ENCODE results near the gene PKLR. TPM values are rescaled to one million over a fixed set of nuclear protein-coding genes. Genes with fewer than 3 reads are reported as not detected.

The PKLR gene
- polyA plus RNA-seq, 3 donors: 5.4 to 9.6 (median 9.4) TPM

GRCh38 chr1:155286544-155286943 is 14.7 kb downstream of the PKLR start:
- no peak for DNase-seq (ENCODE audit: low read depth in 3 of 3, low spot score in 2 of 3)

DNA sequence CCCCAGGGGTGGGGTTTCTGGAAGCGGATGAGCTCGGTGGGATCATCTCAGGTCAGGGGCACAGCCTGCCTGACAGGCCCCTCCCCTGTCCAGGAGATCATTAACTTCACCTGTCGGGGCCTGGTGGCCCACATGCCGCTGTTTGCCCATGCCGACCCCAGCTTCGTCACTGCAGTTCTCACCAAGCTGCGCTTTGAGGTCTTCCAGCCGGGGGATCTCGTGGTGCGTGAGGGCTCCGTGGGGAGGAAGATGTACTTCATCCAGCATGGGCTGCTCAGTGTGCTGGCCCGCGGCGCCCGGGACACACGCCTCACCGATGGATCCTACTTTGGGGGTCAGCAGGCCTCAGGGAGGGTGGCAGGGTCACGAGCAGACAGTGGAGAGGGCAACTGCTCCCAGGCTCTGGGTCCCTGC is 15.6 kb downstream of the PKLR start:
- no peak for DNase-seq (ENCODE audit: low read depth in 3 of 3, low spot score in 2 of 3)

DNA sequence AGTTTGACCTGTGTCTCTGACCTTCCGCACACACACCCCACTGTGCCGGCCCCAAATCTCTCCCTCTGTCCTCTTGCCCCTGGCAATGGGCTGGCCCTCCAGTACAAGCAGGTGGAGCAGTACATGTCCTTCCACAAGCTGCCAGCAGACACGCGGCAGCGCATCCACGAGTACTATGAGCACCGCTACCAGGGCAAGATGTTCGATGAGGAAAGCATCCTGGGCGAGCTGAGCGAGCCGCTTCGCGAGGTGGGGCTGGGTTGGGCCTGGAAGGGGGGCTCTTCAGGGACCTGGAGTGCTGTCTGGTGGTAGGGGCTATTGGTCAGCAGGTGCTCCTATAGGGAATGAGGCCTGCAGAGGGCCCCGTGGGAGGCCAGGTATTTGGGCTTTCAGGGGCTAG is 16.2 kb downstream of the PKLR start:
- DNase-seq (ENCODE audit: low read depth in 3 of 3, low spot score in 2 of 3): no peak

GRCh38 chr1:155284476-155284875 is 16.8 kb downstream of the PKLR start:
- DNase-seq (ENCODE audit: low read depth in 3 of 3, low spot score in 2 of 3): no peak

GRCh38 chr1:155282488-155283091 is 18.6 kb downstream of the PKLR start:
- no peak for DNase-seq (ENCODE audit: low read depth in 3 of 3, low spot score in 2 of 3)

GRCh38 chr1:155279268-155279667 is 22.0 kb downstream of the PKLR start:
- no peak for DNase-seq (ENCODE audit: low read depth in 3 of 3, low spot score in 2 of 3)

- no peak for DNase-seq (ENCODE audit: low read depth in 3 of 3, low spot score in 2 of 3)
These were observed 22.5 kb downstream of the PKLR start for GRCh38 chr1:155278689-155279160.

GRCh38 chr1:155277902-155278688 is 23.1 kb downstream of the PKLR start:
- peak in 1 of 3 donors; percentile 61 for DNase-seq (ENCODE audit: low read depth in 3 of 3, low spot score in 2 of 3)

DNA sequence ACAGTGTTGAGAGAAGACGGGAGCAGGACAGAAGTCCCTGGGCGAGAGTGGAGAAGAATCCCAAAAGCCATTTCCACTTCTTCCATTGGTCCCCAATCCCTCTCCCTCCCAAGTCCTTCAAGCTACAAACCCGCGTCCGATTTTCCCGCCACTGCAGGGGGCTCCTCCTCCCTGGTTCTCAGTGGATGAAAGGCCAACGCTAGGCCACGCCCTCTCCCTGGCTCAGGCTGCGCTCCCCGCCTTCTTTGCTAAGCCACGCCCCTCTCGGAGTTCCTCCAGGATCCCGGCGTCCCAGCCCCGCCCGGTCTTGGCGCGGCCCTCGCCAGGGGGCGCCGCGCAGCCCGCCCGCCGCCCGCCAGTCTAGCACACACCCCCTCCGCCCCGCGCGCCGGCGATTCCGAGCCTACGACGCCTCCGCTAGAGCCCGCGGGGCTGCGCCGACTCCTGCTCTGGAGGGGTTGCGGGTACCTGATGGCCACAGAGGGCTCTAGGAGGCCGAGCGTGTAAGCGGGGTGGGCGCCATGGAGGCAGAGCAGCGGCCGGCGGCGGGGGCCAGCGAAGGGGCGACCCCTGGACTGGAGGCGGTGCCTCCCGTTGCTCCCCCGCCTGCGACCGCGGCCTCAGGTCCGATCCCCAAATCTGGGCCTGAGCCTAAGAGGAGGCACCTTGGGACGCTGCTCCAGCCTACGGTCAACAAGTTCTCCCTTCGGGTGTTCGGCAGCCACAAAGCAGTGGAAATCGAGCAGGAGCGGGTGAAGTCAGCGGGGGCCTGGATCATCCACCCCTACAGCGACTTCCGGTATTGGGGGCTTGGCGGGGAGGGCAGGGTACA is 24.0 kb downstream of the PKLR start, which contains the start of gene HCN3:
HCN3 (plus strand) TSS at position 394 of the 832 bp plus-strand sequence; CDS start at position 522, 128 bp downstream.
- DNase-seq (ENCODE audit: low read depth in 3 of 3, low spot score in 2 of 3): peak; percentile 92 to 96 (median 94)

DNA sequence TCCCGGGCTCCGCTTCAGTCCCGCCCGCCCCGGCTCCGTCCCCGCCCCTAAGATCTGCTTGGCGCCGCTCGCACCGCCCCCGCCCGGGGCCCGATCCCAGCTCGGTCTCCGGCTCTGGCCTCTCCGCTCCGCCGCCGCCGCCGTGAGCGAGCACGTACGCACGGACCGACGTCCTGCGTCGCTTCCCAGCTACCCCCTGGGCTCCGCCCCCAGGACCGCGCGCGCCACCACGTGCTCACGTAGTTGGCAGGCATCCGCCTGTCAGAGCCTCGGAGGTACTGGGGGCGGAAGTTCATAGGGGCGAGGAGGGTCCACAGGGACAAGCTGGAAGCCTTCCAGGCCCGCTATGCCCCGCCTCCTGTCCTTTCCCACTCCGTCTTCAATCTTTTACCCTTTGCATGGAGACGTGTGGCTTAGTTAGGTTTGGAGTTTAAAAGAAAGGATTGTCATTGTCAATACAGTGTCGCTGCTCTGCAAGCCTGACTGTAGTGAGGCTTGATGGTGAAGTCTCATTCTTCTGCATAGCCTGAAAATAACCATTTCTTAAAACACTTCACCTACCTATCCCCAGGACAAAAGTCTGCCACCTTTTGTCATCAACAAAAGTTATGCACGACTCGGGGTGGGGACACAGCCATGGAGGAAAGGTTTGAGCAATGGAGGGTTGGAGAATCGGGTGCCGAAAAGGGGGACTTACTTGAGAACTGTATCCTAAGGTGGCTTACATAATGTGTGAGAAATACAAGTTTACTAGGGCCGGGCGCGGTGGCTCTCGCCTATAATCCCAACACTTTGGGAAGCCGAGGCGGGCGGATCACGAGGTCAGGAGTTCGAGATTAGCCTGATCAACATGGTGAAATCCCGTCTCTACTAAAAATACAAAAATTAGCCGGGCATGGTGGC is 27.6 kb downstream of the PKLR start, which contains the start of gene CLK2:
CLK2 (minus strand) TSS at position 162 of the 903 bp plus-strand sequence. CDS start 2,527 bp downstream, outside the sequence.
- DNase-seq (ENCODE audit: low read depth in 3 of 3, low spot score in 2 of 3): peak in 2 of 3 donors; percentile 89 to 91

DNA sequence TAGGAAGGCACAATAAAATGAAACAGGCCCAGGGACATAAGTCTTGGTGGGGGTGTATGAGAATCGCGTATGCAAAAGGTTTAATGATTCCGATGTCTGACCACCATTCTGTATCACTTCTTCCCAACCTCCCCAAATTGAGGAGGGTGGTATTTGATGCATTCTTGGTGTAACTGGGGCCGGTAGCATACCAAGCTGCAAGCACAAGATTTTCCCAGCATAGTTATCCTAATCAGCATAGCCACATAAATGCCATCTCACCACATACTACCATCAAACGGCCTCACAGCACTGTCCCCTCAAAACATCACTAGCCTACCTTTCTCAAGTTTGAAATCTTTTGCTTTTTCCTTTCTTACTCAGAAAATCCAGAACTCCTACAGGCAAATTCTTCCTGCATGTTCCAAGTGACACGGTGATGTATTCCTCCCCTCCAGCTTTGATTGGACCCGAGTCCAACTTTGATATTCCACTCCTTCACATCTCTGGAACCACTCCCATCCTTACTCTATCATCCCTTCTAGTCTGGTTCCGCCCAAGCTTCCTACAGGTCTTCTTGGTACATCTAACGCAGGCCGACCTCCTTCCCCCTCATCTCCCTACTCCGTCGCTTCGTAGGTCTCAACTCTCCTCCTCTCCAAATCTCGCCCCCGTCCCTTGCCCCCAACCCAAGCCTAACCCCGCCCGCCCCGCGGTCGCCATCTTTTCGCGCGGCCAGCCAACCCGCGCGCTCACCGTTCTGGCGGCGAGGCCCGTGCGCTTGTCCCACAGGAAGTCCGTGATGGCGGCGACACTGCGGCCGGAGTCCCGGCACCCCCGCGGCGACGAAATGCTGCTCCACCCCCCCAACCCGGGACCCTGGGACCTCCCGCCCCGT is 28.5 kb downstream of the PKLR start:
- peak in 1 of 3 donors; percentile 27 for DNase-seq (ENCODE audit: low read depth in 3 of 3, low spot score in 2 of 3)

DNA sequence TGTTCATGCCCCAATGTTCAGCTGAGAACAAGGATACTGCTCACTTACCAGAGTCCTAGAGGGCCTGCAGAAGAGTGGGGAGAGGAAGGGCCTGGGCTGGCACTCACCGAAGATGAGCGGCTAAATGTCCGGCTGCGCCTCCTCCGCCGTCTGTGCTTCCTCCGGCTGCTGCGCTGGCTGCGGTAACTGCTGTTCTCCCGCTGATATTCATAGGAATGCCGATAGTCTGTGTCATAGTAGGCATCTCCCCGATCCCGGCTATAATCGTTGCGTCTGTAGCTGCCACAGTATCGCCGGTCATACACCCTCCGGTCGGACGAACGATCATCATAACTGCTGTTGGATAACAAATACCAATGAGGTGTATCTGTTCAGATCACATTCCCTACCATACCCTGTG is 31.9 kb downstream of the PKLR start:
- DNase-seq (ENCODE audit: low read depth in 3 of 3, low spot score in 2 of 3): no peak

DNA sequence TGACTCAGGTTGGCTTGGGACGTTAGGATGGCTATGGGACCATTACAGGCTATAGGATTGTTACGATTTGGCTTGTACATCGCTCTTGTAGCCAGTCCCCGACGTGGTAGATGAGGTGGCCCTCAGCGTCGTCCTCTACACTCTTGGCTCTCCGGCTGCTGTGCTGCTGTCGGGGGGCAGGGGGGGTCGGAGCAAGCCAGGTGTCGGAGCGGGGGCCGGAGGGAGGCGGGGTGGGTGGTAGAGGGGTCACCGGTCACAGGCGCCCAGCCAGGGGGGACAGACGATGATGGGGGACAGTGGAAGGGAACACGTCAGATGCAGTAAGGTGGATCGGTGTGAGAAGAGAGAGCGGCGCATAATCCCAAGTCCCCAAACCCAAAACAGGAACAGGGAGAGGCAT is 32.6 kb downstream of the PKLR start:
- no peak for DNase-seq (ENCODE audit: low read depth in 3 of 3, low spot score in 2 of 3)

DNA sequence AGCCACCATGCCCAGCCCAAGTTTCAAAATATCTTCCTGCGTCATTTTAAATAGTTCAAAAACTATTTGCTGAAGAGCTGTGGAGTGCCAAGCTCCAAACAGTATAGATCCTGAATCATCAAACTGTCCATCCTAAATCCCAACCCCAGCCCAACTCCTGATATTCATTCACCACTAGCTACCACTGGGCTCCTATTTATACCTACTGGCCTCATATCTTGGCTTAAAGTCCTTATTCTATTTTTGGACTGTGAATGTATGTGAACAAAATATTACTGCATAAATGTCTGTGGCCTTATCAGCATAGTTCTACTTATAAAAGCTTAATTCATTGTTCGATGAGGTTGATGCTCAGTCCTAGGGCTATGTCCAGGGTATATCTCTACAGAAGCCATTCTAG is 33.9 kb downstream of the PKLR start:
- DNase-seq (ENCODE audit: low read depth in 3 of 3, low spot score in 2 of 3): no peak

- no peak for DNase-seq (ENCODE audit: low read depth in 3 of 3, low spot score in 2 of 3)
These were observed 34.7 kb downstream of the PKLR start for GRCh38 chr1:155266553-155266952.

- no peak for DNase-seq (ENCODE audit: low read depth in 3 of 3, low spot score in 2 of 3)
These were observed 38.2 kb downstream of the PKLR start for GRCh38 chr1:155263067-155263466.

- peak in 2 of 3 donors; percentile 93 to 96 for DNase-seq (ENCODE audit: low read depth in 3 of 3, low spot score in 2 of 3)
These were observed 39.2 kb downstream of the PKLR start, which contains the start of gene SCAMP3 for GRCh38 chr1:155261852-155262673. Gene SCAMP3 (minus strand): TSS chr1:155262360. CDS start chr1:155262151, 209 bp downstream.

DNA sequence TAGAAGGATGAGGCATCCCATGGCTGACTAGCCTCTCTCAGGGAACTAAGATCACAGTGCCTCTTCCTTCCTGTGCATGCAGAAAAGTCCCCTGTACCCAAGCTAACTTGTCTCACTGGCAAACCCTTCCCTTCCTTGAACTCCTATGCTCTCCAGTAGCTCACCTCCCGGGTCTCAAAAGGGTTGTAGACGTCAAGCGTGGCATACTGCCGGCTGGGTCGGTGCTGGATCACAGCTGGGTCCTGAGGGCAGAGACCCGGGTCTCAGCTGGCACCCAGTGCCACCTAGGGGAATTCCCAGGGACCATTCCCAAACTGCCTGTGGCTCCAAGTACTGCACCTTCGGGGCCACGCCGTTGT is 39.8 kb downstream of the PKLR start:
- no peak for DNase-seq (ENCODE audit: low read depth in 3 of 3, low spot score in 2 of 3)

Measured in right renal cortex interstitium (tissue), 3 donors.